Measurements from ENCODE around the gene TSPAN9.

TSPAN9 gene

GRCh38 chr12:3279832-3280231, 202.7 kb downstream of the TSPAN9 start:
- WGBS, 2 experiments: 92 to 94% methylated on average over 8 of the region's 8 CpGs
- Histone ChIP-seq H3K27me3 (ENCODE audit: control insufficient read depth, insufficient read depth, low read length, poor library complexity, severe bottlenecking) (no peaks in the 10 kb centered on the region), H3K9me3 (ENCODE audit: control insufficient read depth, low read length) (no peaks in the 10 kb centered on the region)

GRCh38 chr12:3280967-3281366, 203.8 kb downstream of the TSPAN9 start:
- 93% methylated on average over 14 of the region's 14 CpGs for whole genome bisulfite sequencing, 2 experiments
- peaks cover 20% of the 10 kb centered on the region for H3K4me1 ChIP-seq (ENCODE audit: control insufficient read depth, insufficient read depth, low read length)
- no peaks in the 10 kb centered on the region for H3K36me3 ChIP-seq (ENCODE audit: control insufficient read depth, insufficient read depth, low read length)
- no peaks in the 10 kb centered on the region for H3K9me3 ChIP-seq (ENCODE audit: control insufficient read depth, low read length)
- no peaks in the 10 kb centered on the region for H3K27me3 ChIP-seq (ENCODE audit: control insufficient read depth, insufficient read depth, low read length, poor library complexity, severe bottlenecking)
- H3K27ac ChIP-seq (ENCODE audit: insufficient read depth, low read depth, low read length, poor library complexity, severe bottlenecking): no peak overlapping the region
- H3K4me3 ChIP-seq (ENCODE audit: insufficient read depth, low read depth, low read length): no peak overlapping the region

More at GRCh38 chr12:3279832-3280231, 202.7 kb downstream of the TSPAN9 start:
- H3K36me3 ChIP-seq (ENCODE audit: control insufficient read depth, insufficient read depth, low read length): no peaks in the 10 kb centered on the region
- no peak overlapping the region for H3K27ac ChIP-seq (ENCODE audit: insufficient read depth, low read depth, low read length, poor library complexity, severe bottlenecking)
- H3K4me1 ChIP-seq (ENCODE audit: control insufficient read depth, insufficient read depth, low read length): peaks cover 12% of the 10 kb centered on the region
- H3K4me3 ChIP-seq (ENCODE audit: insufficient read depth, low read depth, low read length): no peak overlapping the region

GRCh38 chr12:3281588-3282383, 204.6 kb downstream of the TSPAN9 start:
- WGBS, 2 experiments: 93% methylated on average over 23 of the region's 23 CpGs
- Histone ChIP-seq H3K4me1 (ENCODE audit: control insufficient read depth, insufficient read depth, low read length) (peaks cover 21% of the 10 kb centered on the region), H3K4me3 (ENCODE audit: insufficient read depth, low read depth, low read length) (no peak overlapping the region), H3K27me3 (ENCODE audit: control insufficient read depth, insufficient read depth, low read length, poor library complexity, severe bottlenecking) (no peaks in the 10 kb centered on the region), H3K36me3 (ENCODE audit: control insufficient read depth, insufficient read depth, low read length) (no peaks in the 10 kb centered on the region), H3K9me3 (ENCODE audit: control insufficient read depth, low read length) (no peaks in the 10 kb centered on the region), H3K27ac (ENCODE audit: insufficient read depth, low read depth, low read length, poor library complexity, severe bottlenecking) (no peak overlapping the region)

GRCh38 chr12:3282384-3282670, 205.1 kb downstream of the TSPAN9 start:
- H3K36me3 ChIP-seq (ENCODE audit: control insufficient read depth, insufficient read depth, low read length): no peaks in the 10 kb centered on the region
- H3K9me3 ChIP-seq (ENCODE audit: control insufficient read depth, low read length): no peaks in the 10 kb centered on the region
- no peaks in the 10 kb centered on the region for H3K27me3 ChIP-seq (ENCODE audit: control insufficient read depth, insufficient read depth, low read length, poor library complexity, severe bottlenecking)
- 95% methylated on average over 8 of the region's 8 CpGs for WGBS, 2 experiments
- H3K27ac ChIP-seq (ENCODE audit: insufficient read depth, low read depth, low read length, poor library complexity, severe bottlenecking): no peak overlapping the region
- H3K4me3 ChIP-seq (ENCODE audit: insufficient read depth, low read depth, low read length): no peak overlapping the region
- H3K4me1 ChIP-seq (ENCODE audit: control insufficient read depth, insufficient read depth, low read length): peaks cover 21% of the 10 kb centered on the region

- Histone ChIP-seq H3K4me3 (ENCODE audit: insufficient read depth, low read depth, low read length) (no peak overlapping the region), H3K27ac (ENCODE audit: insufficient read depth, low read depth, low read length, poor library complexity, severe bottlenecking) (no peak overlapping the region), H3K9me3 (ENCODE audit: control insufficient read depth, low read length) (no peaks in the 10 kb centered on the region), H3K27me3 (ENCODE audit: control insufficient read depth, insufficient read depth, low read length, poor library complexity, severe bottlenecking) (no peaks in the 10 kb centered on the region), H3K36me3 (ENCODE audit: control insufficient read depth, insufficient read depth, low read length) (no peaks in the 10 kb centered on the region), H3K4me1 (ENCODE audit: control insufficient read depth, insufficient read depth, low read length) (peaks cover 21% of the 10 kb centered on the region)
- 82 to 86% methylated on average over 18 of the region's 19 CpGs for WGBS, 2 experiments
These were observed 206.0 kb downstream of the TSPAN9 start for GRCh38 chr12:3283137-3283680.

- H3K9me3 ChIP-seq (ENCODE audit: control insufficient read depth, low read length): no peaks in the 10 kb centered on the region
- H3K4me1 ChIP-seq (ENCODE audit: control insufficient read depth, insufficient read depth, low read length): peaks cover 24% of the 10 kb centered on the region
- H3K27me3 ChIP-seq (ENCODE audit: control insufficient read depth, insufficient read depth, low read length, poor library complexity, severe bottlenecking): no peaks in the 10 kb centered on the region
- no peaks in the 10 kb centered on the region for H3K36me3 ChIP-seq (ENCODE audit: control insufficient read depth, insufficient read depth, low read length)
- H3K27ac ChIP-seq (ENCODE audit: insufficient read depth, low read depth, low read length, poor library complexity, severe bottlenecking): no peak overlapping the region
- no peak overlapping the region for H3K4me3 ChIP-seq (ENCODE audit: insufficient read depth, low read depth, low read length)
- 87 to 89% methylated on average over 18 of the region's 18 CpGs for WGBS, 2 experiments
These were observed 207.2 kb downstream of the TSPAN9 start for GRCh38 chr12:3284405-3284804.

GRCh38 chr12:3285570-3285969, 208.4 kb downstream of the TSPAN9 start:
- H3K36me3 ChIP-seq (ENCODE audit: control insufficient read depth, insufficient read depth, low read length): no peaks in the 10 kb centered on the region
- no peak overlapping the region for H3K4me3 ChIP-seq (ENCODE audit: insufficient read depth, low read depth, low read length)
- 78 to 85% methylated on average over 7 of the region's 7 CpGs for WGBS, 2 experiments
- no peaks in the 10 kb centered on the region for H3K27me3 ChIP-seq (ENCODE audit: control insufficient read depth, insufficient read depth, low read length, poor library complexity, severe bottlenecking)
- H3K4me1 ChIP-seq (ENCODE audit: control insufficient read depth, insufficient read depth, low read length): peaks cover 24% of the 10 kb centered on the region
- no peak overlapping the region for H3K27ac ChIP-seq (ENCODE audit: insufficient read depth, low read depth, low read length, poor library complexity, severe bottlenecking)
- H3K9me3 ChIP-seq (ENCODE audit: control insufficient read depth, low read length): no peaks in the 10 kb centered on the region

- Histone ChIP-seq H3K27ac (ENCODE audit: insufficient read depth, low read depth, low read length, poor library complexity, severe bottlenecking) (no peak overlapping the region), H3K4me3 (ENCODE audit: insufficient read depth, low read depth, low read length) (no peak overlapping the region), H3K9me3 (ENCODE audit: control insufficient read depth, low read length) (no peaks in the 10 kb centered on the region), H3K36me3 (ENCODE audit: control insufficient read depth, insufficient read depth, low read length) (no peaks in the 10 kb centered on the region), H3K4me1 (ENCODE audit: control insufficient read depth, insufficient read depth, low read length) (peaks cover 16% of the 10 kb centered on the region), H3K27me3 (ENCODE audit: control insufficient read depth, insufficient read depth, low read length, poor library complexity, severe bottlenecking) (no peaks in the 10 kb centered on the region)
- WGBS, 2 experiments: 92 to 93% methylated on average over 8 of the region's 8 CpGs
These were observed 211.5 kb downstream of the TSPAN9 start for GRCh38 chr12:3288690-3289089.

- H3K4me1 ChIP-seq (ENCODE audit: control insufficient read depth, insufficient read depth, low read length): peaks cover 13% of the 10 kb centered on the region
- 89 to 90% methylated on average over 9 of the region's 9 CpGs for WGBS, 2 experiments
- no peaks in the 10 kb centered on the region for H3K27me3 ChIP-seq (ENCODE audit: control insufficient read depth, insufficient read depth, low read length, poor library complexity, severe bottlenecking)
- H3K27ac ChIP-seq (ENCODE audit: insufficient read depth, low read depth, low read length, poor library complexity, severe bottlenecking): no peak overlapping the region
- no peak overlapping the region for H3K4me3 ChIP-seq (ENCODE audit: insufficient read depth, low read depth, low read length)
- no peaks in the 10 kb centered on the region for H3K9me3 ChIP-seq (ENCODE audit: control insufficient read depth, low read length)
- no peaks in the 10 kb centered on the region for H3K36me3 ChIP-seq (ENCODE audit: control insufficient read depth, insufficient read depth, low read length)
These were observed 212.5 kb downstream of the TSPAN9 start for GRCh38 chr12:3289702-3290101.

- H3K27ac ChIP-seq (ENCODE audit: insufficient read depth, low read depth, low read length, poor library complexity, severe bottlenecking): no peak overlapping the region
- H3K9me3 ChIP-seq (ENCODE audit: control insufficient read depth, low read length): no peaks in the 10 kb centered on the region
- peaks cover 4% of the 10 kb centered on the region for H3K4me1 ChIP-seq (ENCODE audit: control insufficient read depth, insufficient read depth, low read length)
- H3K27me3 ChIP-seq (ENCODE audit: control insufficient read depth, insufficient read depth, low read length, poor library complexity, severe bottlenecking): no peaks in the 10 kb centered on the region
- no peak overlapping the region for H3K4me3 ChIP-seq (ENCODE audit: insufficient read depth, low read depth, low read length)
- 95 to 98% methylated on average over 16 of the region's 16 CpGs for WGBS, 2 experiments
- no peaks in the 10 kb centered on the region for H3K36me3 ChIP-seq (ENCODE audit: control insufficient read depth, insufficient read depth, low read length)
These were observed 214.8 kb downstream of the TSPAN9 start for GRCh38 chr12:3291939-3292338.

Data from ectodermal cell (in vitro differentiated cells).